GM10266 (cell line): ENCODE results near the gene ISCA2.

ENCODE experiments used
- DNase-seq: peaks from one replicate; pipeline ENCODE4 v3.0.0; 2012; ENCODE audit errors: extremely low spot score
- TF ChIP-seq, protein P1 (sequence below): IDR thresholded peaks from 2 replicates; pipeline ENCODE4 v1.5.1; 2012; ENCODE audit warnings: mild to moderate bottlenecking, low read depth; ENCODE audit not compliant: control insufficient read depth, insufficient read depth; ENCODE audit errors: missing control alignments

Gene ISCA2

DNA sequence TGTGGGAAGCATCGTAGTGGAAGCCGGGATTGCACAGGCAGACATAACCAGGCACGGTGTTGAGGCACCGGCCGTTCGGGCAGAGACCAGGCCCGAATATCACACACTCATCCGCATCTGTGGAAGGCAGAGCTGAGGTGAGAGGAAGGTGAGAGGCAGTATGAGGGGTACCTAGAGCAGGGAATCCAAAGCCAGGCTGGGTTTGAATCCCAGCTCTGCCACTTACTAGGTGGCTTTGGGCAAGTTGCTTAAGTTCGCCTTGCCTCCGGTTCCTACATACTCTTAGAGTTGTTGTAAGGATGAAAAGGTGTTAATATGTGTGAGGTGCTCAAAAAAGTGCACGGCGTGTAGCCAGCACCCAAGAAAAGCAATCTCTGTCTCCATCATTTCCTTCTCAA is 10.4 kb downstream of the ISCA2 start:
- no peak for DNase-seq
- TF ChIP-seq, protein P1, sequence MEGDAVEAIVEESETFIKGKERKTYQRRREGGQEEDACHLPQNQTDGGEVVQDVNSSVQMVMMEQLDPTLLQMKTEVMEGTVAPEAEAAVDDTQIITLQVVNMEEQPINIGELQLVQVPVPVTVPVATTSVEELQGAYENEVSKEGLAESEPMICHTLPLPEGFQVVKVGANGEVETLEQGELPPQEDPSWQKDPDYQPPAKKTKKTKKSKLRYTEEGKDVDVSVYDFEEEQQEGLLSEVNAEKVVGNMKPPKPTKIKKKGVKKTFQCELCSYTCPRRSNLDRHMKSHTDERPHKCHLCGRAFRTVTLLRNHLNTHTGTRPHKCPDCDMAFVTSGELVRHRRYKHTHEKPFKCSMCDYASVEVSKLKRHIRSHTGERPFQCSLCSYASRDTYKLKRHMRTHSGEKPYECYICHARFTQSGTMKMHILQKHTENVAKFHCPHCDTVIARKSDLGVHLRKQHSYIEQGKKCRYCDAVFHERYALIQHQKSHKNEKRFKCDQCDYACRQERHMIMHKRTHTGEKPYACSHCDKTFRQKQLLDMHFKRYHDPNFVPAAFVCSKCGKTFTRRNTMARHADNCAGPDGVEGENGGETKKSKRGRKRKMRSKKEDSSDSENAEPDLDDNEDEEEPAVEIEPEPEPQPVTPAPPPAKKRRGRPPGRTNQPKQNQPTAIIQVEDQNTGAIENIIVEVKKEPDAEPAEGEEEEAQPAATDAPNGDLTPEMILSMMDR: no peak

DNA sequence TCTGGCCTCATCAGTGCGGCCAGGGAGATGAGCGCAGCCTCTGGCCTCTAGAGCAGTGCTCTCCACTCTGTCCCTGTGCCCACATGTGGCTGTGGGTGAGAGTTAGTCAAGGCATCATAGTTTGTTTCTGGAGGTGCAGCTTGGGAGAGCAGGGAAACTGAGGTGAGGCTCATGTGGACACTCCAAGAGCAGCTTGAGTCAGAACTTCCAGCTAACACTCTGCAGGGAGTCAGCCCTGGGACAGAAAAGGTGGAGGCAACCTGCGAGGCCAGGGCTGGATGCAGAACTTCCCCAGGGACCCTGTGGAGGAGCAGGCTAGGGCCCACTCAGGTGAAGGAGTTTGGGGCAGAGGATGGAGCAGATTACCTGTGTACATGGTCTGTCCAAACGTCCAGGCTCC is 10.8 kb downstream of the ISCA2 start:
- TF ChIP-seq, protein P1: no peak
- DNase-seq: no peak

DNA sequence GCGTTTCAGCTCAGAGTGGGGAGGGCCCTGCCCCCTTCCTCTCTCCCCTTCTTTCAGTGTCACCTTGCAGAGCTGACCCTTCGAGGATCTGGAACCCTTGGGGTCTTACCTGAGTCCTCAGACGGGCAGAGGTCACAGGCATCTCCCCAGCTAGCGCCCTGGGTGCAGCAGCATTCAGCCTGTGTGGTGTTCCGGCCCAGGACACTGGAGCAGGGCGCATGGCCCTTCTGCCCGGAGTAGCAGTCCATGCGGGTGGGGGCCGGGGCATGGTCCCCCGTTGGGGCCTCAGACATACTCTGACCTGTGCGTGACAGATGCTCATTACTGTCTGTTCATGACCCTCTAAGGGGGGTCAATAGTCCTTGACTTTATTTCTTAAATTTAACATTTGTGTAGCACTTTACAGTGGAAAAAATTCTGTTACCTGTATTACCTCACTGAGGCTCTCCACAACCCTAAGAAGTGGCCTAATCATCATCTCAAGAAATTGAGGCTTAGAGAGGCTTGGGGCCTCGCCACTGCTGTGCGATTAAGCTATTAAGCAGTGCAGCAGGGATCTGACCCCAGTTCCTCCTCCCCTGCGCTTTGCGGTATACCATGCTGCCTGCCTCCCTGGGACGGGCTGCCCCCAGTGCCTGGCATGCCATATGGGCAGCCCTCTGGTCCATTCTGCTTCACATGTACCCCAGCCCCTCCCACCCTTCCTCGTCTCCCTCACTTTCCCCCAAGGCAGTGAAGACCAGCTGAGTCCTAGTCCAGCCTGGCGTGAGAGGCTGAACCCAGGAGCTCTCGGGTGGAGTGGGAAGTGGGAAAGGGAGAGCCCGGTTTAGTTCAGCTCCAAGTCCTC is 11.5 kb downstream of the ISCA2 start:
- TF ChIP-seq, protein P1: no peak
- no peak for DNase-seq

DNA sequence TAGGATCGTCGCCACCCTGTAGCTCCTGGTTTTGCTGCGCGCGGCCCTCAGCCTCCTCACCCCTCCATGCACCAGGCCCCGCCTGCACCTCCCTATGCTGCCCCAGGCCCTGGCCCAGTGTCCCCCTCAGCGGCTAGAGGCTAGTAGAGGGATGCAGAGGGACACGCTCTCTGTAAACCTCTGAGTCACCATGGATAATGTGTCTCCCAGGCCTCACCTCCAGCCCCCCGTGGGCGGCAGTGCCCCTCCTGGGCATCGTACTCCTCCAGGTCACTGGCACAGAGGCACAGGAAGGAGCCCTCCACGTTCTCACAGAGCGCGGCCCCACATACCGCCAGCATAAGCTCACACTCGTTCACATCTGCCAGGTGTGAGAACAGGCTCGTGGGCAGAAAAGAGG is 12.3 kb downstream of the ISCA2 start:
- no peak for DNase-seq
- TF ChIP-seq, protein P1: no peak

DNA sequence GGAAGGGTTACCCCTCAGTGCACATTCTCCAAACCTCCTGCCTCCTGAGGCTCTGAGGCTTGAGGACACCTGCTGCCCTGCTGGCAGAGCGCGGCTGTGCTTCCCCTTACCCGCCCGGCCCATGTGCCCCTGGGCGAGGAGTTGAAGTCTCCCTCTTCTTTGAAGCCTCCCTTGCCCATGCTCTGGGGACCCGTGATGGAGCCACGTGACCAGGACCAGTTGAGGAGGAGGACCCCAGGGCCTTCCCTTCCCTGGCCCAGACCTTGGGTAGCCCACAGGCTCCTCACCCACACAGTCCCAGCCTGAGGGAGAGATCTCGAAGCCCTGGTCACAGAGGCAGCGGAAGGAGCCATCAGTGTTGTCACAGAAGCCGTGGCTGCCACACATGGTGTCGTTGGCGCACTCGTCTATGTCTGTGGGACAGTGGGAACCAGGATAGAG is 12.9 kb downstream of the ISCA2 start:
- TF ChIP-seq, protein P1: no peak
- DNase-seq: no peak

DNA sequence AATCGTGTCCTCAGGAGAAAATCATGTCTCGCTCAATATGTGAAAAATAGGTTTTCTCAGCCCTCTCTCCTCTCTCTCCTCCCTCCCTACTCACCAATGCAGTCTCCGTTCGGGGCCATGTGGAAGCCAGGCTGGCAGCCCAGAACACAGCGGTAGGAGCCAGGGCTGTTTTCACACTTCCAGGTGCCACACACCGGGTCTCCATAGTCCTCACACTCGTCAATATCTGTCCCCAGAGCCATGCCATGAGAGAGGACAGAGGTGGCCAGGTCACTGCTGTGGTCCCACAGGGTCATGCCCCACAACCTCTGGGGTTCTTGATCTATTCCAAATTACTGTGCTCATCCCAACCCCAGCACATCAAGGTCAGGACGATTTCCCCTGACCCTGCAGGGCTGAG is 13.5 kb downstream of the ISCA2 start:
- DNase-seq: no peak
- TF ChIP-seq, protein P1: no peak

DNA sequence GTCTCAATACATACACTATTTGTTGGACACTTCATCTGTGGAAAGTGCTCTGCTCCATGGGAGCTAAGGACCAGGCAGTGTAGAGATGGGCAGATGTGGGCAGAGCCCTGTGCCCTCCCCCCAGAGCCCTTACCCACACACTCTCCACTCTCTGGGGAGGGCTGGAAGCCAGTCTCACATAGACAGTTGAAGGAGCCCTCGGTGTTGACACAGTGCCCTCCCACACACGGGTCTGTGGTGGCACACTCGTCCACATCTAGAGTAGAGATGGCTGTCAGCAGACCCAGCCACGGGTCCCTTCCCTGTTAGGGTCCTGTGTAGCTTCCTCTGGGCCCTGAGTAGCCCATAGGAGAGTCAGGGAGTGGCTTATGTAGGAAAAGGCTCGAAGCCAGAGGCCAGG is 14.3 kb downstream of the ISCA2 start:
- DNase-seq: no peak
- TF ChIP-seq, protein P1: no peak
